K562 (cell line): ENCODE data around the gene A2ML1. TPM values are rescaled to one million over a fixed set of nuclear protein-coding genes. Genes with fewer than 3 reads are reported as not detected.

ENCODE experiments used
- ATF6 ChIP-seq: sonication (generic); formaldehyde crosslinking; IDR thresholded peaks from 2 replicates; pipeline ENCODE4 v1.4.0; 2020; ENCODE audit warnings: mild to moderate bottlenecking, missing genetic modification reagents
- DNMT1 ChIP-seq: fragments of 450-650 bp; IDR thresholded peaks from 2 replicates; pipeline ENCODE4 v1.6.1; 2016; ENCODE audit warnings: antibody characterized with exemption, mild to moderate bottlenecking
- ETV5 ChIP-seq: sonication (generic); formaldehyde crosslinking; IDR thresholded peaks from 2 replicates; pipeline ENCODE4 v1.4.0; 2020; ENCODE audit warnings: low read depth, mild to moderate bottlenecking, missing genetic modification reagents
- GATA2 ChIP-seq: sonication (generic); formaldehyde crosslinking; IDR thresholded peaks from 2 replicates; pipeline ENCODE4 v1.4.0; 2020; ENCODE audit warnings: mild to moderate bottlenecking, missing genetic modification reagents
- HDAC3 ChIP-seq: fragments of 450-650 bp; IDR thresholded peaks from 2 replicates; pipeline ENCODE4 v1.6.1; 2018; ENCODE audit warnings: borderline replicate concordance, mild to moderate bottlenecking, moderate library complexity; ENCODE audit not compliant: partially characterized antibody
- MXI1 ChIP-seq: IDR thresholded peaks from 2 replicates; pipeline ENCODE4 v1.6.1; 2011; ENCODE audit warnings: low read depth, mild to moderate bottlenecking, improper control_type of control experiment, low read length
- NCOA2 ChIP-seq, 2 experiments: fragments of 450-650 bp; IDR thresholded peaks; 2 replicates each; pipeline ENCODE4 v1.6.1; 2018; ENCODE audit warnings: mild to moderate bottlenecking in 2 of 2, moderate library complexity in 1 of 2; ENCODE audit not compliant: partially characterized antibody in 2 of 2
- NR3C1 ChIP-seq: sonication (generic); formaldehyde crosslinking; IDR thresholded peaks from 2 replicates; pipeline ENCODE4 v1.8.1; 2022; ENCODE audit warnings: missing genetic modification reagents
- SMARCC2 ChIP-seq: fragments of 450-650 bp; IDR thresholded peaks from 2 replicates; pipeline ENCODE4 v1.6.1; 2017; ENCODE audit warnings: antibody characterized with exemption, moderate library complexity, mild to moderate bottlenecking, low read depth
- SOX6 ChIP-seq: fragments of 450-650 bp; IDR thresholded peaks from 2 replicates; pipeline ENCODE4 v1.6.1; 2014; ENCODE audit warnings: mild to moderate bottlenecking
- ZNF347 ChIP-seq: fragments of 450-650 bp; formaldehyde crosslinking; IDR thresholded peaks from 2 replicates; pipeline ENCODE4 v1.4.0; 2020; ENCODE audit warnings: low read depth, mild to moderate bottlenecking, moderate library complexity
- ZSCAN29 ChIP-seq: fragments of 450-650 bp; IDR thresholded peaks from 2 replicates; pipeline ENCODE4 v1.6.1; 2017
- polyA plus RNA-seq, 8 experiments: library from polyadenylated mRNA; depleted of rRNA in 4 of 8; stranded (reverse) in 5 of 8; unstranded in 3 of 8; fragments of >200 nt; fragmentation: Nextera tagmentation in 2 of 8; fragmentation: Illumina TruSeq in 1 of 8; extraction: Ambion mirVana in 2 of 8; extraction: Trizol in 1 of 8; gene quantifications; 2 replicates each; pipeline versions ENCODE4 v1.2.1 to v1.2.3, GENCODE V29; 2011 to 2014; ENCODE audit warnings: inconsistent platforms in 1 of 8, missing spikeins in 1 of 8
- total RNA-seq, 7 experiments: library from RNA; depleted of rRNA in 6 of 7; stranded (reverse); fragments of >200 nt in 6 of 7; fragmentation: Illumina TruSeq in 2 of 7; extraction: Trizol in 2 of 7; gene quantifications; 2 replicates each; pipeline versions ENCODE4 v1.2.1 to v1.2.3, GENCODE V29; 2011 to 2021; ENCODE audit warnings: low replicate concordance in 1 of 7
- TF ChIP-seq, protein P1 (sequence below): fragments of 250-450 bp; sonication (Bioruptor Pico); IDR thresholded peaks from 2 replicates; pipeline ENCODE4 v1.9.0; 2021; ENCODE audit warnings: mild to moderate bottlenecking
- TF ChIP-seq, protein P2 (sequence below): sonication (generic); formaldehyde crosslinking; IDR thresholded peaks from 2 replicates; pipeline ENCODE4 v1.9.0; 2022; ENCODE audit warnings: mild to moderate bottlenecking, missing genetic modification reagents
- TF ChIP-seq, protein P3 (sequence below), 2 experiments: fragments of 450-650 bp; IDR thresholded peaks; 2 replicates each; pipeline ENCODE4 v1.6.1; 2016; ENCODE audit warnings: mild to moderate bottlenecking in 2 of 2, borderline replicate concordance in 1 of 2, low read depth in 1 of 2, moderate library complexity in 1 of 2

The A2ML1 gene
- total and polyA plus RNA-seq, 9 of the 15 experiments (the other 6 are each of a cell fraction or from before 2014, with no cell fraction given): 0.04 to 0.47 (median 0.13) TPM

- TF ChIP-seq ATF6 (CRISPR knock-in tag) (no peak), NR3C1 (no peak), ETV5 (CRISPR knock-in tag) (no peak), MXI1 (peak; percentile 67; the same call in 1 of the 2 replicates), GATA2 (CRISPR knock-in tag) (peak; percentile 41), SMARCC2 (peak; percentile 58; the same call in 1 of the 2 replicates), ZSCAN29 (no peak), NCOA2 (IDR thresholded peaks at IDR 0.05; ENCODE audit: partially characterized antibody in 2 of 2) (peak in 1 of 2 experiments; percentile 51), SOX6 (peak; percentile 95), HDAC3 (peak; percentile 62), ZNF347 (CRISPR knock-in tag) (no peak), DNMT1 (no peak)
- TF ChIP-seq, protein P1, sequence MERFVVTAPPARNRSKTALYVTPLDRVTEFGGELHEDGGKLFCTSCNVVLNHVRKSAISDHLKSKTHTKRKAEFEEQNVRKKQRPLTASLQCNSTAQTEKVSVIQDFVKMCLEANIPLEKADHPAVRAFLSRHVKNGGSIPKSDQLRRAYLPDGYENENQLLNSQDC (CRISPR knock-in tag): no peak
- TF ChIP-seq, protein P2, sequence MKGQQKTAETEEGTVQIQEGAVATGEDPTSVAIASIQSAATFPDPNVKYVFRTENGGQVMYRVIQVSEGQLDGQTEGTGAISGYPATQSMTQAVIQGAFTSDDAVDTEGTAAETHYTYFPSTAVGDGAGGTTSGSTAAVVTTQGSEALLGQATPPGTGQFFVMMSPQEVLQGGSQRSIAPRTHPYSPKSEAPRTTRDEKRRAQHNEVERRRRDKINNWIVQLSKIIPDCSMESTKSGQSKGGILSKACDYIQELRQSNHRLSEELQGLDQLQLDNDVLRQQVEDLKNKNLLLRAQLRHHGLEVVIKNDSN: no peak
- TF ChIP-seq, protein P3, sequence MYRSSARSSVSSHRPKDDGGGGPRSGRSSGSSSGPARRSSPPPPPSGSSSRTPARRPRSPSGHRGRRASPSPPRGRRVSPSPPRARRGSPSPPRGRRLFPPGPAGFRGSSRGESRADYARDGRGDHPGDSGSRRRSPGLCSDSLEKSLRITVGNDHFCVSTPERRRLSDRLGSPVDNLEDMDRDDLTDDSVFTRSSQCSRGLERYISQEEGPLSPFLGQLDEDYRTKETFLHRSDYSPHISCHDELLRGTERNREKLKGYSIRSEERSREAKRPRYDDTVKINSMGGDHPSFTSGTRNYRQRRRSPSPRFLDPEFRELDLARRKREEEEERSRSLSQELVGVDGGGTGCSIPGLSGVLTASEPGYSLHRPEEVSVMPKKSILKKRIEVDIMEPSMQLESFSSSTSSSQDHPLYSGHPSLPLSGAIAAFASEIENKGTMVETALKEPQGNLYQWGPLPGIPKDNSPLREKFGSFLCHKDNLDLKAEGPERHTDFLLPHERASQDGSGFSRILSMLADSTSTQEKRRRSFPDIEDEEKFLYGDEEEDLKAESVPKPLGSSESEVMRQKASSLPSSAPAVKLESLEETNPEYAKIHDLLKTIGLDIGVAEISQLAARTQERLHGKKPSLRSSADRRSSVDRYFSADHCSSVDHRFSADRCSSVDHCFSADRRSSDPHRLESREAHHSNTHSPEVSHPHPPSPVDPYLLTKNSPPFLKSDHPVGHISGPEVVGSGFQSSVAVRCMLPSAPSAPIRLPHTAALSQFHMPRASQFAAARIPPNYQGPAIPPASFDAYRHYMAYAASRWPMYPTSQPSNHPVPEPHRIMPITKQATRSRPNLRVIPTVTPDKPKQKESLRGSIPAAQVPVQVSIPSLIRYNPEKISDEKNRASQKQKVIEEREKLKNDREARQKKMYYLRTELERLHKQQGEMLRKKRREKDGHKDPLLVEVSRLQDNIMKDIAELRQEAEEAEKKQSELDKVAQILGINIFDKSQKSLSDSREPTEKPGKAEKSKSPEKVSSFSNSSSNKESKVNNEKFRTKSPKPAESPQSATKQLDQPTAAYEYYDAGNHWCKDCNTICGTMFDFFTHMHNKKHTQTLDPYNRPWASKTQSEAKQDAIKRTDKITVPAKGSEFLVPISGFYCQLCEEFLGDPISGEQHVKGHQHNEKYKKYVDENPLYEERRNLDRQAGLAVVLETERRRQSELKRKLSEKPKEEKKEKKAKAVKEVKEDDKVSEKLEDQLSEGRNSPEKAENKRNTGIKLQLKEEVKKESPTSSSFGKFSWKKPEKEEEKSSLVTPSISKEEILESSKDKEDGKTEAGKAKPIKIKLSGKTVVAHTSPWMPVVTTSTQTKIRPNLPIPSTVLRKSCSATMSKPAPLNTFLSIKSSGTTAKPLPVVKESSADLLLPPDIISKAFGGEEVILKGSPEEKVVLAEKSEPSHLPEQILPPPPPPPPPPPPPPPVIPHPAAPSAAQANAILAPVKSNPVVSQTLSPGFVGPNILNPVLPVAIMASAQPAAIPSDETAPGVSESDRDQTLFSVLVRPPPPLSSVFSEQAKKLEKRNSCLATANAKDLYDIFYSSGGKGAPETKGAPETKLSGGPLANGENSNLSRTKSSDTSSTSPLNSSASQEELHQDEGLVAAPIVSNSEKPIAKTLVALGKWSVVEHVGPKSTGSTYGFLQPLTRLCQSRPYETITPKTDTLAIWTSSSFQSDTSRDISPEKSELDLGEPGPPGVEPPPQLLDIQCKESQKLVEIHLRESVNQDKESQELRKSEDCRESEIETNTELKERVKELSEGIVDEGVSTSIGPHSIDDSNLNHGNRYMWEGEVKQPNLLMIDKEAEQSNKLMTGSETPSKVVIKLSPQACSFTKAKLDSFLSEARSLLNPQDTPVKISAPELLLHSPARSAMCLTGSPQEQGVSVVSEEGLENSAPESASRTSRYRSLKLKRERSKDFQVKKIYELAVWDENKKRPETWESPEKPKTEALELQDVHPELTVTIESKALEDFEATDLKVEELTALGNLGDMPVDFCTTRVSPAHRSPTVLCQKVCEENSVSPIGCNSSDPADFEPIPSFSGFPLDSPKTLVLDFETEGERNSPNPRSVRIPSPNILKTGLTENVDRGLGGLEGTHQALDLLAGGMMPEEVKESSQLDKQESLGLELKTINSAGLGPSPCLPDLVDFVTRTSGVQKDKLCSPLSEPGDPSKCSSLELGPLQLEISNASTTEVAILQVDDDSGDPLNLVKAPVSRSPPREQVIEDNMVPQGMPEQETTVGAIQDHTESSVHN (IDR thresholded peaks at IDR 0.05; ENCODE audit: borderline replicate concordance in 1 of 2, low read depth in 1 of 2): 0 out of 4 replicates have a peak, but pooled peaks of 1 of the 2 experiments have one; percentile 12
These were observed 64.9 kb downstream of the A2ML1 start (continued) for GRCh38 chr12:8887285-8887715.
